PC-9 (cell line): ENCODE data around the gene CPA4. TPM values are rescaled to one million over a fixed set of nuclear protein-coding genes. Genes with fewer than 3 reads are reported as not detected.

Experiments
- BruUV-seq: library from RNA; stranded (reverse); fragments of 400-500 nt; replicated peaks from 2 replicates; lab custom pipeline; 2021; lab: Mats Ljungman, UMichigan
- CTCF ChIA-PET: fragments of 300-600 bp; sonication (Branson Sonifier 250); formaldehyde crosslinking; loops from one replicate; lab custom pipeline; 2022; ENCODE audit warnings: antibody characterized with exemption; lab: Charles Lee
- POLR2A ChIA-PET: fragments of 300-600 bp; sonication (Branson Sonifier 250); formaldehyde crosslinking; loops from one replicate; lab custom pipeline; 2022; ENCODE audit warnings: antibody characterized with exemption; ENCODE audit not compliant: unreplicated experiment; lab: Charles Lee
- DNase-seq, 2 experiments: peaks; one replicate each; pipeline versions ENCODE4 v3.0.0 to v3.0.0-alpha.2; 2015 to 2022; ENCODE audit warnings: mixed read lengths in 1 of 2
- H2AFZ ChIP-seq: fragments of 200-600 bp; sonication (generic); 2 replicates; pipeline ENCODE4 v1.8.1; 2017; ENCODE audit warnings: antibody characterized with exemption
- H3F3A ChIP-seq: fragments of 200-600 bp; sonication (generic); 2 replicates; pipeline ENCODE4 v1.8.1; 2017; ENCODE audit warnings: antibody characterized with exemption, mild to moderate bottlenecking, low read depth; ENCODE audit not compliant: insufficient read depth
- H3K27ac ChIP-seq: fragments of 200-600 bp; sonication (generic); 2 replicates; pipeline ENCODE4 v1.6.1; 2016; ENCODE audit warnings: mixed run types
- H3K27me3 ChIP-seq: fragments of 200-600 bp; sonication (generic); 2 replicates; pipeline ENCODE4 v1.6.1; 2016; ENCODE audit warnings: low read depth, mixed run types; ENCODE audit not compliant: insufficient read depth
- H3K36me3 ChIP-seq: fragments of 200-600 bp; sonication (generic); 2 replicates; pipeline ENCODE4 v1.6.1; 2016; ENCODE audit warnings: low read depth, mixed run types
- H3K4me1 ChIP-seq: fragments of 200-600 bp; sonication (generic); replicated peaks from 2 replicates; pipeline ENCODE4 v1.6.1; 2016; ENCODE audit warnings: mixed run types; ENCODE audit not compliant: insufficient read depth
- H3K4me2 ChIP-seq: fragments of 200-600 bp; sonication (generic); 2 replicates; pipeline ENCODE4 v1.6.1; 2017; ENCODE audit warnings: mixed run types
- H3K4me3 ChIP-seq: fragments of 200-600 bp; sonication (generic); 2 replicates; pipeline ENCODE4 v1.6.1; 2016; ENCODE audit warnings: mixed run types
- H3K79me2 ChIP-seq: fragments of 200-600 bp; sonication (generic); 2 replicates; pipeline ENCODE4 v1.6.1; 2017; ENCODE audit warnings: low read depth, mixed run types
- H3K9me2 ChIP-seq: fragments of 200-600 bp; sonication (generic); 2 replicates; pipeline ENCODE4 v1.8.1; 2017; ENCODE audit warnings: mild to moderate bottlenecking; ENCODE audit not compliant: insufficient read depth
- H3K9me3 ChIP-seq: fragments of 200-600 bp; sonication (generic); 2 replicates; pipeline ENCODE4 v1.8.1; 2016; ENCODE audit warnings: low read depth; ENCODE audit not compliant: insufficient read depth
- H4K20me1 ChIP-seq: fragments of 200-600 bp; sonication (generic); 2 replicates; pipeline ENCODE4 v1.8.1; 2017; ENCODE audit not compliant: insufficient read depth
- EZH2 ChIP-seq: fragments of 200-600 bp; sonication (generic); IDR thresholded peaks from 2 replicates; pipeline ENCODE4 v1.8.0; 2017; ENCODE audit warnings: antibody characterized with exemption, low read depth
- intact Hi-C: fragments of 100-400 bp; cut with micrococcal nuclease; formaldehyde crosslinking; loops from one replicate; pipeline ENCODE4 v1.10.0; 2022; ENCODE audit not compliant: unreplicated experiment
- total RNA-seq: library from RNA; stranded (reverse); gene quantifications from 2 replicates; pipeline ENCODE4 v1.2.3, GENCODE V29; 2021
- TF ChIP-seq, protein P1 (sequence below): fragments of 200-600 bp; sonication (generic); conservative IDR thresholded peaks from 2 replicates; pipeline ENCODE4 v1.6.1; 2017; ENCODE audit warnings: mixed run types, antibody characterized with exemption, mild to moderate bottlenecking, moderate library complexity

CPA4 gene
- total RNA-seq, 1 experiment from 2014 or later: 9.8 TPM

DNA sequence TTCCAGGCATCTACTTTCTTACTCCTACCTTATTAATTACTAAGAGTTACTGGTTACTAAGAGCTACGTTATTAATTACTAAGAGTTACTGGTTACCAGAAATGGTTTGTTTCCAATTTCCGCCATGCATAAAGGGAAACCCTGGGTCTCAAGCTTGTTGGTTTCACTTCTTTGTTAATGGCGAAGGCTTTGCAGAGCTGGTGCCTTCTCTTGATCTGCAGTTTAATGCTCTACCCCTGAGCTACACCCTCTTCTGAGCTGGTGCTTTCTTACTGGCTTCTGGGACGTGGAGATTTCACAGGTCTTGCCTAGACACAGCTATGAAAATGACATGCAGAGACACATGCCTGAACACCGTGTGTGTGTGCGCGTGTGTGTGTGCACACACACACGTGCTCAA, 560 bp downstream of the CPA4 start:
- TF ChIP-seq, protein P1, sequence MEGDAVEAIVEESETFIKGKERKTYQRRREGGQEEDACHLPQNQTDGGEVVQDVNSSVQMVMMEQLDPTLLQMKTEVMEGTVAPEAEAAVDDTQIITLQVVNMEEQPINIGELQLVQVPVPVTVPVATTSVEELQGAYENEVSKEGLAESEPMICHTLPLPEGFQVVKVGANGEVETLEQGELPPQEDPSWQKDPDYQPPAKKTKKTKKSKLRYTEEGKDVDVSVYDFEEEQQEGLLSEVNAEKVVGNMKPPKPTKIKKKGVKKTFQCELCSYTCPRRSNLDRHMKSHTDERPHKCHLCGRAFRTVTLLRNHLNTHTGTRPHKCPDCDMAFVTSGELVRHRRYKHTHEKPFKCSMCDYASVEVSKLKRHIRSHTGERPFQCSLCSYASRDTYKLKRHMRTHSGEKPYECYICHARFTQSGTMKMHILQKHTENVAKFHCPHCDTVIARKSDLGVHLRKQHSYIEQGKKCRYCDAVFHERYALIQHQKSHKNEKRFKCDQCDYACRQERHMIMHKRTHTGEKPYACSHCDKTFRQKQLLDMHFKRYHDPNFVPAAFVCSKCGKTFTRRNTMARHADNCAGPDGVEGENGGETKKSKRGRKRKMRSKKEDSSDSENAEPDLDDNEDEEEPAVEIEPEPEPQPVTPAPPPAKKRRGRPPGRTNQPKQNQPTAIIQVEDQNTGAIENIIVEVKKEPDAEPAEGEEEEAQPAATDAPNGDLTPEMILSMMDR: no peak
- TF ChIP-seq EZH2: no peak
- Histone ChIP-seq H4K20me1 (no peaks in the 10 kb centered on the region), H3K79me2 (no peaks in the 10 kb centered on the region), H3K36me3 (no peaks in the 10 kb centered on the region), H3F3A (peaks cover 29% of the 10 kb centered on the region), H2AFZ (no peak overlapping the region), H3K9me2 (no peaks in the 10 kb centered on the region), H3K4me1 (peaks cover 53% of the 10 kb centered on the region), H3K27ac (0 out of 2 replicates have a peak overlapping the region, but pooled peaks have one; percentile 42), H3K4me2 (peak overlapping the region; percentile 46), H3K27me3 (no peaks in the 10 kb centered on the region), H3K9me3 (peaks cover 9% of the 10 kb centered on the region; the same call in 1 of the 2 replicates), H3K4me3 (peak overlapping the region; percentile 25; the same call in 1 of the 2 replicates)
- DNase-seq: no peak
- ChIA-PET CTCF (no interaction called here), POLR2A (interaction anchor here (0.5 to 1.5 kb wide), 3 partner anchors 50 to 1566 kb away, joined by 3 to 17 read pairs (median 3); partner anchors contain the start of gene TMEM209)
- intact Hi-C loops: loop anchor here (5.0 kb wide), 2 partner anchors 124 to 194 kb away; no protein-coding TSS in a partner anchor
- no TSS peak for BruUV-seq

- H3K9me3 ChIP-seq: peaks cover 9% of the 10 kb centered on the region; the same call in 1 of the 2 replicates
- no peak overlapping the region for H2AFZ ChIP-seq
- TF ChIP-seq, protein P1: no peak
- no peak for TF ChIP-seq EZH2
- peaks cover 31% of the 10 kb centered on the region for H3F3A ChIP-seq
- no peaks in the 10 kb centered on the region for H3K27me3 ChIP-seq
- peak overlapping the region; percentile 46; the same call in 1 of the 2 replicates for H3K4me2 ChIP-seq
- H3K4me1 ChIP-seq: peaks cover 53% of the 10 kb centered on the region
- intact Hi-C loops: loop anchor here (5.0 kb wide), 2 partner anchors 123 to 193 kb away; no protein-coding TSS in a partner anchor
- peak in 1 of 2 experiments; percentile 66 for DNase-seq
- no peaks in the 10 kb centered on the region for H3K36me3 ChIP-seq
- H3K27ac ChIP-seq: no peak overlapping the region
- H3K9me2 ChIP-seq: no peaks in the 10 kb centered on the region
- POLR2A ChIA-PET: interaction anchor here (0.7 kb wide), 1 partner anchor 574 kb away, joined by 6 read pairs; no protein-coding TSS in a partner anchor
- CTCF ChIA-PET: no interaction called here
- H3K4me3 ChIP-seq: no peak overlapping the region
- H3K79me2 ChIP-seq: no peaks in the 10 kb centered on the region
- H4K20me1 ChIP-seq: no peaks in the 10 kb centered on the region
- no TSS peak for BruUV-seq
These were observed 1.4 kb downstream of the CPA4 start for GRCh38 chr7:130294314-130294713.

DNA sequence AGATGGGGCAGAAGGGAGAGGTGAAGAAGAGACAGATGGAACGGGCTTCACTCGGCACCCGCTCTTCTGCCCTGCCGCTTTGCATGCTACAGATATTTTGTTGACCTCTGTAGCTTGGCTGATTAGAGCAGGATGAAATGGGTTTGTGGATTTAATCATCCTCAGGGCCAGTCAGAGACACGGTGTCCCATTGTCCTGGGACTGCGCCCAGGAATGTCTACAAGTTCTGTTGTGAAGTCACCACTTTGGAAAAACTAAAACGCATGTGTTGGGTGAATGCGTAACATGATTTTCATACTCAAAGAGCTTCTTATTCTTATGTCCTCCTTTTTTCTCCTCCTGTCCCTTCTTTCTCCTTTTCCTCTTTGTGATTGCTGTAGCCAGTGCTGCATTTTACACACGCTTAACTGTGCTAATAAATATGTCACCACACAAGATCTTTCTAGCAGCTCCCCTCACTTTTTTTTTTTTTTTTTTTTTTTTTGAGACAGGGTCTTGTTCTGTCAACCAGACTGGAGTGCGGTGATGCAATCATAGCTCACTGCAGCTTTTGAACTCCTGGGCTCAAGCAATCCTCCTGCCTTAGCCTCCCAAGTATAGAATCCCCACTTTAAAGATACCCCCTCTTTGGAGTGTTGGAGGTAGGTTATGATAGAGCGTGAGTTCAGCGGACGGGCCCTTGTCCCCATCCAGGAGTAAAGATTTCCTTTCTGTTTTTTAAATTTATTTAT, 3.4 kb downstream of the CPA4 start:
- no TSS peak for BruUV-seq
- no peak overlapping the region for H3K27ac ChIP-seq
- DNase-seq: no peak
- peaks cover 44% of the 10 kb centered on the region for H3K4me1 ChIP-seq
- H3K27me3 ChIP-seq: no peaks in the 10 kb centered on the region
- TF ChIP-seq EZH2: no peak
- TF ChIP-seq, protein P1: no peak
- H3K79me2 ChIP-seq: no peaks in the 10 kb centered on the region
- POLR2A ChIA-PET: interaction anchor here (0.6 kb wide), 1 partner anchor 59 kb away, joined by 3 read pairs; no protein-coding TSS in a partner anchor
- peaks cover 28% of the 10 kb centered on the region for H3F3A ChIP-seq
- no peak overlapping the region for H2AFZ ChIP-seq
- H3K9me2 ChIP-seq: no peaks in the 10 kb centered on the region
- no peak overlapping the region for H3K4me2 ChIP-seq
- H3K4me3 ChIP-seq: no peak overlapping the region
- intact Hi-C loops: no loop called here
- H4K20me1 ChIP-seq: no peaks in the 10 kb centered on the region
- H3K36me3 ChIP-seq: no peaks in the 10 kb centered on the region
- CTCF ChIA-PET: no interaction called here
- H3K9me3 ChIP-seq: peaks cover 9% of the 10 kb centered on the region; the same call in 1 of the 2 replicates
